ENCODE measurements around the gene FMN1.

DNA sequence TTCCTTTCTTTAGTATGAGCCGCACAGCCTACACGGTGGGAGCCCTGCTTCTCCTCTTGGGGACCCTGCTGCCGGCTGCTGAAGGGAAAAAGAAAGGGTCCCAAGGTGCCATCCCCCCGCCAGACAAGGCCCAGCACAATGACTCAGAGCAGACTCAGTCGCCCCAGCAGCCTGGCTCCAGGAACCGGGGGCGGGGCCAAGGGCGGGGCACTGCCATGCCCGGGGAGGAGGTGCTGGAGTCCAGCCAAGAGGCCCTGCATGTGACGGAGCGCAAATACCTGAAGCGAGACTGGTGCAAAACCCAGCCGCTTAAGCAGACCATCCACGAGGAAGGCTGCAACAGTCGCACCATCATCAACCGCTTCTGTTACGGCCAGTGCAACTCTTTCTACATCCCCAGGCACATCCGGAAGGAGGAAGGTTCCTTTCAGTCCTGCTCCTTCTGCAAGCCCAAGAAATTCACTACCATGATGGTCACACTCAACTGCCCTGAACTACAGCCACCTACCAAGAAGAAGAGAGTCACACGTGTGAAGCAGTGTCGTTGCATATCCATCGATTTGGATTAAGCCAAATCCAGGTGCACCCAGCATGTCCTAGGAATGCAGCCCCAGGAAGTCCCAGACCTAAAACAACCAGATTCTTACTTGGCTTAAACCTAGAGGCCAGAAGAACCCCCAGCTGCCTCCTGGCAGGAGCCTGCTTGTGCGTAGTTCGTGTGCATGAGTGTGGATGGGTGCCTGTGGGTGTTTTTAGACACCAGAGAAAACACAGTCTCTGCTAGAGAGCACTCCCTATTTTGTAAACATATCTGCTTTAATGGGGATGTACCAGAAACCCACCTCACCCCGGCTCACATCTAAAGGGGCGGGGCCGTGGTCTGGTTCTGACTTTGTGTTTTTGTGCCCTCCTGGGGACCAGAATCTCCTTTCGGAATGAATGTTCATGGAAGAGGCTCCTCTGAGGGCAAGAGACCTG, 463.5 kb downstream of the FMN1 start:
- TF ChIP-seq ELF4 (IDR thresholded peaks at IDR 0.05) = no peak
- no peak for TF ChIP-seq NFRKB (IDR thresholded peaks at IDR 0.05)
- TF ChIP-seq BHLHE40 (IDR thresholded peaks at IDR 0.05; ENCODE audit: borderline replicate concordance) = no peak
- TF ChIP-seq SUZ12 (IDR thresholded peaks at IDR 0.05) = no peak
- no peak for TF ChIP-seq FOXM1 (IDR thresholded peaks at IDR 0.05; ENCODE audit: borderline replicate concordance)
- TF ChIP-seq TARDBP (IDR thresholded peaks at IDR 0.05) = no peak

Data from HEK293T (cell line).